NT2/D1 (cell line): Measurements from ENCODE around the gene PRKG1.

ENCODE experiments used
- YY1 ChIP-seq: IDR thresholded peaks from 2 replicates; pipeline ENCODE4 v1.6.1; 2011; ENCODE audit not compliant: insufficient read length, insufficient read depth
- ZNF274 ChIP-seq: IDR thresholded peaks from 2 replicates; pipeline ENCODE4 v1.6.1; 2011; ENCODE audit warnings: mild to moderate bottlenecking, low read depth, low read length

DNA sequence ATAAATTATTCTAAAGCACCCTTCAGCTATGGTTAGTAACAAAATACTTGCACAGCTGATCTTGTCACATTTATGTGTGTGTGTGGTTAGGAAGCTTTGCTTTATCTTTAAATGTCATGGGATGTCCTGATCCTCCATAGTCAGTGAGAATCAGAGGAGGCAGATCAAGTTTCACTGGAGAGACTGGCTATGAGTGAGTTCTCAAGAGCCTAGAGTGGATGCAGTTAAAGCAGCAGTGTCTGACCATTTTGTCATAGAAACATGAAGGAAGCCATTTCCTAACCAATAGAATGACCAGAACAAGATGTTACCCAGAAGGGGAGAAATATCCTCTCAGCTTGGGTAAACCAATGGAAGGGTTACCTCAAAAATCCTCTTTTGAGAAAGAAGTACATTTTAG is 1032.6 kb downstream of the PRKG1 start:
- TF ChIP-seq ZNF274: no peak
- no peak for TF ChIP-seq YY1
